Activated CD8-positive, alpha-beta memory T cell treated with anti-CD3 and anti-CD28 coated beads, Interleukin-2, amount 50 U/mL, for 24 hours (primary cell): ENCODE results near the gene LAMTOR3.

Experiments used
- DNase-seq: peaks from one replicate; pipeline ENCODE4 v3.0.0-alpha.2; 2020; ENCODE audit errors: extremely low read depth

Gene LAMTOR3, protein sequence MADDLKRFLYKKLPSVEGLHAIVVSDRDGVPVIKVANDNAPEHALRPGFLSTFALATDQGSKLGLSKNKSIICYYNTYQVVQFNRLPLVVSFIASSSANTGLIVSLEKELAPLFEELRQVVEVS

DNA sequence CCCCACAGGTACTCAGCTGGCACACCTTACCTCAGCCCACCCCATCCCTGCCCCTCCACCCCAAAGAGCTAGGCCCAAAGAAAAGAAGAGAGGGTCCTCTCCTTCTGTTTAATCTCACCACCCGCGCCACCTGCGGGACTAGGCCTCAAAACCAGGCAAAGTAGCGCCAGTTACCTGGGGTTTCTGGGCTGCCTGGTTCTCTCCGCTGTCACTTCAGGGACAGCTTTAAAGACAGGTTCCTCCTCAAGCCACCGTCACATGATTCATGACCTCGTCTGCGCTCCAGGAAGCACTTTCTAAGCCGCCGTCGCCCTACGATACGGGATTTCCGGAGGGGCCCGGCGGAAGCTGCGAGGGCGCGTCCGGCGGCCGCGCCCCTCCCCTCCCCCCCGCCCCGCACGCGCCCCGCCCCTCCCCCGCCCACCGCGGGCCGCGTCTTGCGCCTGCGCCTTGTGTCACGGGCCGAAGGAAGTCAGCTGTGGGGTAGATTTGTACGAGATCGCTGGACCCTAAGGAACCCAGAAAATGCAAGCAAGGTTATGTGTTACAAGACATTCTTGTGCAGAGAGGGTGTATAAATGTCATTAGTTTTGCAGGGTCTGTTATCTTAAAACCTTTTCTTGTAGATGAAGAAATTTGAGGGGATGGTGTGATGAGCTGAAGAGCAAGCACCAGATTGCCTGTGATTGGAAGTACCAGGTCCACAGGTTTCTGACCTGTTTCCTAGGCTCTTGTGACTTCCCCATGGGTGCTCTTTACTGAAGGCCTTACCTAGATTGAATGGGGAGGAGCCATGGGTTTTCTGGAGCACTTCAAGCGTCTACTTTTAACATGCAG is at the start of gene LAMTOR3:
Gene LAMTOR3 (minus strand): TSS at position 267 of the 837 bp plus-strand sequence. CDS start 464 bp downstream, outside the sequence.
- DNase-seq = peak; percentile 77

DNA sequence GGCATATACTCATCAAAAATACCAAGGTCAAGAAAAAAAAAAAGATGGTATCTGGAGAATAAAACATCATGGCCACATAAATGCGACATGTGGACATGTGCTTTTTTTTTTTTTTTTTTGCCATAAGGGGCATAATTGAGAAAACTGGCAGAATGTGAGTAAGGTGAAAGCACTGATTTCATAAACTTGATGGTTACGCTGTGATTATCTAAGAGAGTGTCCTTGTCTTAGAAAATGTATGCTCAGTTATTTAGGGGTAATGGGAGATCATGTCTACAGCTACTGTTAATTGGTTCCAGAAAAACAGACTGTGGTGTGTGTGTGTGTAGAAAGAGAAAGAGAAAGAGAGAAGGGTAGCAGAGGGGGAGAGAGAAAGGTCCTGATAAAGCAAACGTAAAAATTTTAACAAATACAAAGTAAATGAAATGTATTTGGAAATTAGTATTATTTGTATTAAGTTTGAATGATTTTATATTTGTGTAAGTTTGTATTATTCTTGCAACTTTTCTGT is 44.1 kb upstream of the LAMTOR3 start:
- no peak for DNase-seq

DNA sequence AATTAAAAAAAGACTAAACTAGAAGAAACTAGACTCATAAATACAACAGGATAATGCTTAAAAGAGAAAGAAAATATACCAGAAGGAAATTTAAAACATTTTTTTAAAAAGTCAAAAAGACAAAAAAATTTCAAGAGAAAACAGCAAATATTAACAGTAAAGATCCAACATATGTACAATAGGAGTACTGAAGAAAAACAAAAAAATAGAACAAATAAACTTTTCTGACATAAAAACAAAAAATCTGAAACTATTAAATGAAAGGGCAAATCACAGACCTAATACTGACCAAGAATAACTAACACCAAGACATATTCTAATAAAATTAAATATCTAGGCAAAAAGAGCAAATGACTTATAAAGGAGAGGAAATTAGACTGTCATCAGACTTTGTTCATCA is 40.7 kb upstream of the LAMTOR3 start:
- no peak for DNase-seq

DNA sequence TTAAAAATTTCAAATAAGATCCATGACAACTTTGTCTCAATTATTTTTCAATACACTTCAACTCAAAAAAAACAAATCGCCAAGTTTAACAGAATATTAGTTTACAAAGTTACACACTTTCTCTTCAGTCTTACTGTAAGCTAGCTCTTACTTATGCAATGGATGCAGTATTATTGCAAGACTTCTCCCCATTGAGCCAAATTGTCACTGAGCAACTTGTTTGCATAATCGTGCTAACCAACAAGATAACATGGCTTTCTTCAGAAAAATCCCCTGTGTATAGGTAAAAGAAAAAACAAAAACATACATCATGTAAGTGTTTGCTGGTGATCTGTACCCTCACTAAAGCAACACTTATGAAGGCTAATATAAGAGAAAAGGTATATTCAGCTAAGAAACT is 33.3 kb upstream of the LAMTOR3 start:
- DNase-seq = no peak

DNA sequence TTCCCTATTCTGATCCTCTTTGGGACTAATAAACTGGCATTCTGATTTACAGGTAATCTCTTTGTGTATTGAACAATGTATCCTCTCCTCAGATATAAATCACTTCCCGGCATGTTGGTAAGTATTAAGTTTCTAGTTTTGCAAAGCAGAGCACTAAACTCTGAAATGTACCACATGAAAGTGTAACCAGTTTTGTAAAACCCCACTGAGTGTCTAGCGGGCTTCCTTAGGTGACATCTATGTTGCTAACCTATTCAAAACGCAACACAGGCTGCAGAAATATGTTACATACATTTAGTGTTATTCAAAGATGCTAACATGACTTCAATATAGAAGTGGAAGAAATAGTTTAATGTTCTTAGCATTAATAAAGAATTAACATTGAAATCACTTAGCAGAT is 26.9 kb upstream of the LAMTOR3 start:
- no peak for DNase-seq

DNA sequence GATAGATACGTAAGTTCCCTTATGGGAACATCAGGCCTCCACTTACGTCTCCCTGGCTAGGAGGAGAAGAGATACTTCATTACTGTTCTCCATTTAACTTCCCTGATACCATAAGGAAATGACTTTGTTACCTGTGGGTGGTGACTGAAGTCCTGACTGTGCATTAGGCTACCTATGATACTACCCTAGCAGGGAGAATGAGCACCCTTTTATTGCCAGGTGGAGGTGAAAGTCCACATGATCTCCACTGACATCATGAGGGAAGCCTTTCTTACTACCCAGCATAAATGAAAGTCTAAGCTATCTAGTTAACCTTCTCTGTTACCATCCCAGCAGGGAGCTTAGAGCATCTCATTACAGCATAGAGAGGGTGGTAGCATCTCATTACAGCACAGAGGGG is 24.4 kb upstream of the LAMTOR3 start:
- no peak for DNase-seq

DNA sequence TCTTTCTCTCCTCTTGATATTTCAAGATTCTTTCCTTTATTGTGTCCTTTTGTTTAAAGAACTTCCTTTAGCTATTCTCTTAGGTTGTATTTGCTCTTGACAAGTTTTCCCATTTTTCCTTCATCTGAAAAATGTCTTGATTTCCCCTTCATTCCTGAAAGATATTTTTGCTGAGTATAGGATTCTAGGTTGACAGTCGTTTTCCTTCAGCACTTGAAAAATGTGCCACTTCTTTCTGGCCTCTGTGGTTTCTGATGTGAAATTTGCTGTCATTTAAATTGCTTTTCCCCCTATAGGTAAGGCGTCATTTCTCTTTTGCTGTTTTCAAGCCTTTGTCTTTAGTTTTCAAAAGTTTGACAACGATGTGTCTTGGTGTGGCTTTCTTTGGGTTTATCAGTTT is 23.3 kb upstream of the LAMTOR3 start:
- no peak for DNase-seq

DNA sequence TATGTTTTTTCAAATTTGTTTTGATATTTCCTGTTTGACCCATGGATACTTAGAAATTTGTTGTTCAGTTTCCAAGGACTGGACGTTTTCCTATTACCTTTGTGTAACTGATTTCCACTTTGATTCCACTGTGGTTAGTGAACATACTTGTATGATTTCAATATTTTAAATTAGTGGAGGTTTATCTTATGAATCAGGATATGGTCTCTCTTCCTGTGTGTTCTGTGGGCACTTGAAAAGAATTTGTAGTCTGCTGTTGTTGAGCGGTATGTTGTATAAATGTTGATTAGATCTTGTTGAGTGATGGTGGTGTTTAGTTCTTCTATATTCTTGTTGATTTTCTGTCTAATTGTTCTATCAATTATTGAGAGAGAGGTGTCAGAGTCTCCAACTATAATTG is 21.2 kb upstream of the LAMTOR3 start:
- no peak for DNase-seq

DNA sequence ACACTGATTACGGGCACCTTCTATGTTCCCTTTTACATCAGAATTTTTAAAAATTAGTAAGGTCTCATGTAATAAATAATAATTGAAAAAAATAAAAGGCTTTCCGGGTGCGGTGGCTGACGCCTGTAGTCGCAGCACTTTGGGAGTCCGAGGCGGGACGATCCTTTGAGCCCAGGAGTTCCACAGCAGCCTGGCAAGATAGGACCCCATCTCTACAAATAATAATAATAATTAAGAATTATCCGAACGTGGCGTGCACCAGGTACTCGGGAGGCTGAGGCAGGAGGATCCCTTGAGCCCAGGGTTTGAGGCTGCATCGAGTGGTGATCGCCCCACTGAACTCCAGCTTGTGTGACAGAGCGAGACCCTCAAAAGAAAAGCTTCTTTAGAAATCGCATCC is 771 bp upstream of the LAMTOR3 start:
- DNase-seq = no peak

DNA sequence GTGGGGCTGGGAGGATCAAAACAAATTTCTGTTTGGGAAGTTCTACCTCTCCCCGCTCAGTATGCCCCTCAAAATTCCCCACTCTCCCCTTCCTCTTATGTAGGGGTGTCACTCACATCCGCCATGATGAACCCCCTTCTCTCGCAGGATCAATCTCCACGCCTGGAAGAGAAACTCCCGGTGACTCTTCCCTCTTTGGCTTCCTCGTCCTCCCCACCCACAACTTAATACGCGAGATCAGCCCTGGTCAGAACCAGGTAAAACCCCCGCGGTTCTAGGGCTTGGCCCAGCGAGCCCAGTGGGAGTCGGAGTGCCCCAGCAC is 427 bp downstream of the LAMTOR3 start:
- DNase-seq = no peak

DNA sequence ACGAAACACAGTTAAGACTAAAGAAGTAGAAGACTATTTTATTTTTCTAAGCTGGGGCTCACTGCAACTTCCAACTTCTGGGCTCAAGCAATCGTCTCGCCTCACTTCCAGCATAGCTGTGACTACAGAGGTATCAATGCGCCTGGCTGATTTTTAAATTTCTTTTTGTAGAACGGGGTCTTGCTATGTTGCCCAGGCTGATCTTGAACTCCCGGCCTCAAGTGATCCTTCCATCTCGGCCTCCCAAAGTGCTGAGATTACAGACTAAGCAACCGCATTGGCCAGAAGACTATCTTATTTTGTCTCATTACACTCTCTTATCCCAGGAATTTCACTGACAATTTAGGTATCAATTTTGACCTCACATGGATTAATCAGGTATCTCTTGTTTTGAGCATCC is 1.2 kb downstream of the LAMTOR3 start:
- DNase-seq = no peak

DNA sequence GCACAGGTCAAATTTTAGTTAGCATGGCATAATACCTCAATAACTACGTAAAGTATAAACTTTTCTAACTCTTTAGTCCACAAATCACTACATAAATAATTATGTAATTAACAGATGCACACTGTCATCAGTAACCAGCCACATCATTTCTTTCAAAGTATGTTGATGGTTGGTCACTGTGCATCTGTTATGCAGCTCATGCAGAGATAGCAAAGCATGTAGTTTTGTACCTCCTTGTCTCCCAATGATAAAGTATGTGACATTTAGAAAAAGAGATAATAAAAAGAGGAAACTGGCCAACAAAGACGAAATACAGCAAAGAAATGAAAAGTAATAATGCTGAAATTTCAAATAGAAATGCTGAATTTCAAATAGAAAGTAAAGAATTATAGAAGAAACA is 2.9 kb downstream of the LAMTOR3 start:
- no peak for DNase-seq

DNA sequence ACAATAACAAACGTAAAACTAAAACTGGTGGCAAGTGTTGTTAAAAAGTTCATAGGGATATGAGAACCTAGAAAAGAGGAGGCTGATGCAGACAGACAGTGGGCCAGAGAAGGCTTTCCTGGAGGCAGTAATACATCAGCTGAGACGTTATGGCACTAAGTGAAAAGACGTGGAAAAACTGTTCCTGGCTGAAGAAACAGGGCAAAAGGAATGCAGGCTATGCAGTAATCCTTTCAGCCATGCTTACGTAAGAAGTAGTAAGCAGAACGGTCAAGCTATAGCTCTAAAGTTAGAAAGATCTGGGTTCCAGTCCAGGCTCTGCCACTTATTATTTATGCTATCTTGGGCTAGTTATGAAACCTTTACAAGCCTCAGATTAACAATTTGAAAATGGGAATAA is 6.4 kb downstream of the LAMTOR3 start:
- DNase-seq = no peak

DNA sequence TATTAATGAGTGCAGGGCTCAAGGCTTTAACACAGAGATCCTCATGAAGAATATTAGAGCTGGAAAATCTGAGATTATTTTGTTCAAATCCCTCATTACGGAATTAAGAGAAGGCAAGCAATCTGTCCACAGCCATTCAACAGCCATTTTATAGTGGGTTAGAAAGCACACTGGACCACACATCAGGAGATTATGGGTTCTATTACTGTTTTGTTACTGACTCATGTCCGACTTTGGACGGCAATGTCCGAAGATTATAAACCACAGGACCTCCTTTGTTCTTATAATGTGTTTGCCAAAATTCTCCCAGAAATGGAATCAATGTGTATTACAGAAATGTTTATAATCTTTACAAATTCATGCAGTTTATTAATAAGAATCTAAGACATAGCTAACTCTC is 8.1 kb downstream of the LAMTOR3 start:
- DNase-seq = no peak

DNA sequence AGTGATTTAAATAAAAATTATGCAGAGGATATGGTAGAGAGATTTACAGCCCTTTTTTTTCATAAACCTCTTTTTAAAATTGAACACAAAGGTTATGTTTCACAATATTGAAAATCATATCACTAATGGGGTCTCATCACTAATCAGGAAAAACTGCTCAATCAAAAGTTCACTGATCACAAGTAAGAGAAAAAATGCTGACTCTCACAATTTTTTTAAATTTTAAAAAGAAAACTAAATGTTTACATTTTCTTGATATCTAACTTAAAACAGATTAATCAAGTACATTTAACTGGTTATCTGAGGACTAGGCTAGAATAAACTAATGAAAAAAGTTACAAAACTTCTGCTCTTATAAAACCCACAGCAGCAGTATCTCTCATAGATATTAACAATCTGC is 8.5 kb downstream of the LAMTOR3 start:
- no peak for DNase-seq

DNA sequence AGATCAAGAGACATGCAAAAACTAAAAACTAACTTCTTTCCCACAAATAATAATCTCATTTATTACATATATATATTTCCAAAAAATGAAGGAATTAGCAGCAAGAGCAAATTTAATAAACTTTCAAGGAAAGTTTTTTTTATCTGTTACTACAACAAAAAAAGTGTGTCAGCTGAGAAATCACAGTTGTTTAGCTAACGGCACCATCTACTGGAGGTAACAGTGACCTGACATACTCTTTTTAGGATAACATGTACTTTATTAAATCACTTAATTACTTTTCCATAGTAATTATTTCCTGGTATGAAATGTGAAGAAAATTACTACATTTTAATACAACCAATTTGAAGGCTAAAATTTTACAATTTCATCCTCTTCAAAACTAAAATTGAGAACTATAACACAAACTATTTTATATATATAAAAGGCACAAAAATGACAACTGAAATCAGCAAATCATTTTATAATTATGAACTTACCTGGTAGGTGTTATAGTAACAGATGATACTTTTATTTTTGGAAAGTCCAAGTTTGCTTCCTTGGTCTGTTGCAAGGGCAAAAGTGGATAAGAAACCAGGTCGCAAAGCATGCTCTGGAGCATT is 9.1 kb downstream of the LAMTOR3 start:
- no peak for DNase-seq

DNA sequence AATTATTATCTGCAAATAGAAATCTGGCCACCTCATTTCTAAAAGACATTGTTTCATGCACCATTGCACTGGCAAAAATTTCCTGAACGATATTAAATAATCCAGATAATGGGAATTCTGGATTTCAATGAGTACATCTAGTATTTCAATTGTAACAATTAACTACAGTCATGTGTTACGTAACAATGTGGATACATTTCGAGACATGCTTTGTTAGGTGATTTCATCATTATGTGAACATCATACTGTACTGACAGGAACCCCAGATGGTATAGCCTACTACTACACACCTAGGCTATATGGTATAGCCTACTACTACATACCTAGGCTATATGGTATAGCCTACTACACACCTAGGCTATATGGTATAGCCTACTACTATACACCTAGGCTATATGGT is 14.8 kb downstream of the LAMTOR3 start:
- DNase-seq = no peak

DNA sequence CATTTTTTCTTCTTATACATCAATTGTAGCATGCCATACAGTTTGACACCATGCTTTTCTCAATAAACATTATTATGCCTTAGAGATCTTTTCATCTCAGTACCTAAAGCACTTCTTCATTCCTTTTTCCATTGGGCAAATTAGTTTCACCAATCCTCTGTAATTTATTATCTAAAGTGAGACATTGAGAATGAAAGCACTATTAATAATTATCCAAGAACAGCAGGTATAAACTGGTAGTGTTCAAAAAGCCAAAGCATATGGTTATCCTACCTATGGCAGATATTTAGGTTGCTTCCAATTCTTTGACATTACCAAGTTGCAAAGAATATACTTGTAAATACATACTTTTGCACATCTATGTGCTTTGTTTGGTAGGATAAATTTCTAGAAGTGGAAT is 15.6 kb downstream of the LAMTOR3 start:
- DNase-seq = no peak

DNA sequence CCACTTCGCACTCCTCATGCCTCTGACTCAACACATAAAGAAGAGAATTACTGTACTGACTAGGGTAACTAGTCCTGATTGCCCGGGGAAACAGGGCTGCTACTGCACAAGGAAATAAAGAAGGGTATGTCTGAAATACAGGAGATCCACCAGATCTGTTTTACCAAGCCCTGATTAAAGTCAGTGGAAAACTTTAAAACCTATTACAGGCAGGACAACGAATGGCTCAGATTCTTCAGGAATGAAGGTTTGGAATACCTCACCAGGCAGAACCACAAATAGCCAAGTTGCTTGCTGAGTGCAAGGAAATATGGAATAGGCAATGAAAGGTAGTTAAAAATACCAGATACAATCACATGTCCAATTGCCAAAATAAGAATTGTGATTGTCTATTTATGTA is 17.3 kb downstream of the LAMTOR3 start:
- no peak for DNase-seq

DNA sequence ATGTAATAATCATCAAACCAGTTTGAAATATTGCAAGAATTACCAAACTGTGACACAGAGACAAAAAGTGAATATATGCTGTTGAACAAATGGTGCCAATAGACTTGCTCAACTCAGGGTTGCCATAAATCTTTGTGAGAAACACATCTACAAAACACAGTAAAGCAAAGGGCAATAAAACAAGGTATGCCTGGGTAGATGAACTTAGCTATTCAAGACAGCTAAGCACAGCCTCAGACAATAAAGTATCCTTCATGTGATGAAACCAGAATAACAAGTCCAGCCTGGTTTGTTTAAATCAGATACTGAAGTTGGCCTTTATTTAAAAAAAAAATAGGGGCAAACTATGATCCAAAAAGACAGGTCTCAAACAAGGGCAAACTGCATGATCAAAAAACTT is 19.2 kb downstream of the LAMTOR3 start:
- DNase-seq = no peak

DNA sequence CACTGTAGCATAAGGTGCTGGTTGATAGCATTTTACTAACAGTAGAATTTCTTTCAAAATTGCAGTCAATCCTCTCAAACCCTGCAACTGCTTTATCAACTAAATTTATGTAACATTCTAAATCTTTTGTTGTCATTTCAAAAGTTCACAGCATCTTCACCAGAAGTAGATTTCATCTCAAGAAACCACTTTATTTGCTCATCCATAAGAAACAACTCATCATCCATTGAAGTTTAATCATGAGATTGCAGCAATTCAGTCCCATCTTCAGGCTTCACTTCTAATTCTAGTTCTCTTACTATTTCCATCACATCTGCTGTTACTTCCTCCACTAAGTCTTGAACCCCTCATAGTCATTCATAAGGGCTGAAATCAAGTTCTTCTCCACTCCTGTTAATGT is 21.7 kb downstream of the LAMTOR3 start:
- no peak for DNase-seq

DNA sequence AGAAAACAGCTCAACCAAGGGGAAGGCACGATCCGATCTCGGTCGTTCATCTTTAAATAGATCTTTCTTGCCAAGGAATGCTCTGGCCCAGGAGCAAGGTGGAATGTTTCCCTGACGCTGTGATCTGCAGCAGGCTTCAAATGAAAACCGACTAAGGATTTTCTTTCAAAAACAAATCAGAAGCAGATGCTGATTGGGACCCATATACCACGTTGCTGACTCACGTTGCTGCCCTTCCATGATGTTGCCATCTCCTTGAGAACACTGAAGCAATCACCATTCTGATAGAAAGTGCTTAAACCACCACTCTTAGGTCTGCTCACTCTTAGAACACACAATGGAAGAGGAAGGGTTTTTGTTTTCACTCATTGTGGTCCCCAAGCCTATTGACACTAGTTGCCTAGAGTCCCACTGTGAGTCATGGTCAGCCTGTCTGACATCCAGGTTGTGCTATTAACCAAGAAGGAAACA is 26.1 kb downstream of the LAMTOR3 start:
- DNase-seq = no peak

DNA sequence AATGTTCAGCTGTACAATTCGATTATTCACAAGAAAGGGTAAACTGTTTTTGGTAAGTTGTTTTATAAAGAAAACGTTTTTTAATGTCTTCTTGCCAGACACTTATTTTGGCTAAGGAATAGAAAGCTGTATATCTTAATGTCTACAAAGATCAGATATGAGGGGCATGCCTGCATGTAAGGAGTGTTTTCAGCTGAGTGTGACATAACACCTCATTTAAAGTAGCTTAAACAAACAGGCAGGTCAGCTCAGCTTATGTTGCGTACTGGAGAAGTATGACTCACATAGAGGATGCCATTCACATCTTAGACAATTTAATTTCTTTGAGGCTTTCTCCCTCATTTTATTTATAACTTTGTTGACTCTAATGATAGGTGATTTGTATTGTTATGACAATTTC is 30.4 kb downstream of the LAMTOR3 start:
- DNase-seq = no peak
